Gastroesophageal sphincter (tissue), 3 donors: Measurements from ENCODE around the gene KCNT1.

Source experiments
- CTCF ChIP-seq, 4 experiments: fragments of 200-600 bp in 2 of 4; fragments of 450-650 bp in 2 of 4; sonication (generic) in 1 of 4; IDR thresholded peaks; one replicate each; pipeline ENCODE4 v1.5.1; 2017 to 2019; ENCODE audit warnings: antibody characterized with exemption in 4 of 4, mild to moderate bottlenecking in 2 of 4, moderate library complexity in 2 of 4
- EP300 ChIP-seq: sonication (generic); formaldehyde crosslinking; IDR thresholded peaks from one replicate; pipeline ENCODE4 v1.6.1; 2017; ENCODE audit warnings: antibody characterized with exemption, mild to moderate bottlenecking
- POLR2A ChIP-seq, 2 donors: fragments of 450-650 bp; IDR thresholded peaks; one replicate each; pipeline ENCODE4 v1.6.1; 2017; ENCODE audit warnings: antibody characterized with exemption in 2 of 2, mild to moderate bottlenecking in 2 of 2, moderate library complexity in 1 of 2
- POLR2AphosphoS5 ChIP-seq: sonication (generic); formaldehyde crosslinking; IDR thresholded peaks from one replicate; pipeline ENCODE4 v1.6.1; 2017; ENCODE audit warnings: antibody characterized with exemption

GRCh38 chr9:135790850-135791249 is 88.9 kb downstream of the KCNT1 start:
- TF ChIP-seq CTCF (IDR thresholded peaks at IDR 0.05) (no peak), POLR2AphosphoS5 (no peak), POLR2A (IDR thresholded peaks at IDR 0.05) (no peak), EP300 (no peak)
